DLD1 (cell line): ENCODE data around the gene NDUFAF8.

Experiments
- in situ Hi-C: cut with HindIII; loops from 2 replicates; pipeline ENCODE4 v1.10.0; 2017; ENCODE audit warnings: low sequenced_read_pairs

The NDUFAF8 gene

DNA sequence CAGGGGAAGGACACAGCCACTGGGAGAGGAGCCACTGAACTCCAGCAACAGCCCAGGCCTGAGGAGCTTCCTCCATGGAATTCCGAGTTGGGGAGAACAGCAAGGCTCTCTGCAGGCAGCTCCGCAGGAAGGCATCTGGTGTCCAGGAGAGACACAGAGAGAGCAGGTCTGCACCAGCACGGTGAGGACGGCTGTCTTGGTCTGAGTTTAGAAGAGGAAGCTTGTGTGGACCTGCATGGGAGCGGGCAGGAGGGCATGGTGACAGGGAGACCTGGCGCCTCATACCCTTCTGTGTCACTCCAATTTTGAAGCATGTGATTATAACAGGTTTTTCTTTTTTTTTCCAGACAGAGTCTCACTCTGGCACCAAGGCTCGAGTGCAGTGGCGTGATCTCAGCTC is 49.6 kb downstream of the NDUFAF8 start:
- in situ Hi-C loops: no loop called here

DNA sequence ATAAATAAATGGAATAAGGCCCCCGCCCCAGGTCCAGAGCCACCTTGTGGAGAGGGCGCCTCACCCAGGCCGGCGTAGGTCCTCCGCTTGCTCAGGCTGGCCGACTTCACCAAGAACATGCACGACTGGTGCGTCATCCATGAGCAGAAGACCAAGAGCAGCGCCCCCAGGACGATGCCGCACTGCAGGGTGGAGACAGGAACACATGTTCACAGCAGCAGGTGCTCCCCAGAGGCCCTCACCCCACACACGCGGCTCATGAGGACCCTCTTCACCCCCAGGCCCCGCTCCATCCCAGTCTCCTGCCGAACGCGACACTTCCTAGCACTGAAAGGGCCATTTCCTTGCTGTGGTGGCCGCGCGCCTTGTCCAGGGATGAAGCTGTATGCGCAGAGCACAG is 50.5 kb downstream of the NDUFAF8 start:
- in situ Hi-C loops: no loop called here

- in situ Hi-C loops: no loop called here
Measured at GRCh38 chr17:81290230-81290629, 51.1 kb downstream of the NDUFAF8 start.
